IMR-90 (cell line): Measurements from ENCODE around the gene ADTRP. TPM values are rescaled to one million over a fixed set of nuclear protein-coding genes. Genes with fewer than 3 reads are reported as not detected.

ENCODE experiments used
- ATAC-seq: fragments of 200-7000 bp; cut with Tn5 transposase; 2 replicates; pipeline ENCODE4 v1.9.1; 2020; ENCODE audit warnings: low read depth, mild to moderate bottlenecking, moderate library complexity
- BruUV-seq: library from RNA; stranded (reverse); fragments of 400-500 nt; replicated peaks from 2 replicates; lab custom pipeline; 2021; lab: Mats Ljungman, UMichigan
- CTCF ChIA-PET: fragments of 300-600 bp; formaldehyde crosslinking; extraction: SDS; loops from one replicate; lab custom pipeline; 2021; ENCODE audit warnings: antibody characterized with exemption; lab: Yijun Ruan, JAX
- POLR2A ChIA-PET: fragments of 300-600 bp; sonication (Branson Sonifier 250); formaldehyde crosslinking; loops from one replicate; lab custom pipeline; 2022; ENCODE audit warnings: antibody characterized with exemption; ENCODE audit not compliant: unreplicated experiment; lab: Charles Lee
- DNase-seq: peaks from one replicate; pipeline ENCODE4 v3.0.0; 2013
- H2AFZ ChIP-seq: replicated peaks from 2 replicates; pipeline ENCODE3; 2013; ENCODE audit warnings: low read length, mild to moderate bottlenecking; ENCODE audit not compliant: poor library complexity
- H2AK5ac ChIP-seq: 2 replicates; pipeline ENCODE4 v1.6.1; 2013; ENCODE audit warnings: low read depth, low read length, inconsistent platforms
- H2AK9ac ChIP-seq: replicated peaks from 2 replicates; pipeline ENCODE3; 2013; ENCODE audit warnings: mild to moderate bottlenecking, low read depth, low read length, moderate library complexity; ENCODE audit not compliant: poor library complexity
- H2BK120ac ChIP-seq: 2 replicates; pipeline ENCODE4 v1.6.1; 2013; ENCODE audit warnings: low read depth, low read length, inconsistent platforms
- H2BK15ac ChIP-seq: 3 replicates; pipeline ENCODE4 v1.6.1; 2013; ENCODE audit warnings: low read depth, low read length, inconsistent platforms
- H2BK20ac ChIP-seq: 2 replicates; pipeline ENCODE4 v1.6.1; 2013; ENCODE audit warnings: low read depth, mild to moderate bottlenecking, inconsistent platforms, low read length, moderate library complexity
- H2BK5ac ChIP-seq: 2 replicates; pipeline ENCODE4 v1.6.1; 2013; ENCODE audit warnings: mild to moderate bottlenecking, low read depth, low read length, inconsistent platforms; ENCODE audit not compliant: poor library complexity, severe bottlenecking
- H3K14ac ChIP-seq: replicated peaks from 2 replicates; pipeline ENCODE4 v1.6.1; 2013; ENCODE audit warnings: low read depth, low read length, inconsistent platforms
- H3K18ac ChIP-seq: 2 replicates; pipeline ENCODE4 v1.6.1; 2013; ENCODE audit warnings: low read depth, low read length, control low read depth
- H3K23ac ChIP-seq: 2 replicates; pipeline ENCODE4 v1.6.1; 2013; ENCODE audit warnings: low read depth, low read length, inconsistent platforms
- H3K27ac ChIP-seq: 2 replicates; pipeline ENCODE4 v1.5.1; 2013; ENCODE audit warnings: mild to moderate bottlenecking, control low read depth, low read length; ENCODE audit not compliant: insufficient read depth
- H3K27me3 ChIP-seq: 2 replicates; pipeline ENCODE4 v1.6.1; 2013; ENCODE audit warnings: low read length; ENCODE audit not compliant: control insufficient read depth, insufficient read depth
- H3K36me3 ChIP-seq: 2 replicates; pipeline ENCODE4 v1.6.1; 2013; ENCODE audit warnings: low read length, mixed read lengths; ENCODE audit not compliant: control insufficient read depth, insufficient read depth
- H3K4ac ChIP-seq: 2 replicates; pipeline ENCODE4 v1.6.1; 2013; ENCODE audit warnings: low read depth, low read length, inconsistent platforms
- H3K4me1 ChIP-seq: 2 replicates; pipeline ENCODE4 v1.6.1; 2013; ENCODE audit warnings: low read length, mixed read lengths; ENCODE audit not compliant: control insufficient read depth, insufficient read depth
- H3K4me2 ChIP-seq: 2 replicates; pipeline ENCODE4 v1.6.1; 2013; ENCODE audit warnings: low read depth, mild to moderate bottlenecking, control low read depth, low read length, moderate library complexity
- H3K4me3 ChIP-seq: 2 replicates; pipeline ENCODE4 v1.5.1; 2013; ENCODE audit warnings: low read depth, mild to moderate bottlenecking, control low read depth, low read length, moderate library complexity; ENCODE audit not compliant: insufficient read depth
- H3K56ac ChIP-seq: 2 replicates; pipeline ENCODE4 v1.6.1; 2013; ENCODE audit warnings: low read length, inconsistent platforms; ENCODE audit not compliant: insufficient read depth; ENCODE audit errors: extremely low read depth
- H3K79me1 ChIP-seq, 2 experiments: 2 replicates each; pipeline ENCODE4 v1.6.1; 2013; ENCODE audit warnings: low read length in 2 of 2, inconsistent platforms in 1 of 2, low read depth in 1 of 2
- H3K9ac ChIP-seq: 2 replicates; pipeline ENCODE4 v1.6.1; 2013; ENCODE audit warnings: low read depth, low read length, control low read depth
- H3K9me1 ChIP-seq: 2 replicates; pipeline ENCODE4 v1.6.1; 2013; ENCODE audit warnings: low read length, inconsistent platforms; ENCODE audit not compliant: insufficient read depth
- H3K9me3 ChIP-seq: 2 replicates; pipeline ENCODE4 v1.6.1; 2013; ENCODE audit warnings: low read length; ENCODE audit not compliant: control insufficient read depth, insufficient read depth
- H4K20me1 ChIP-seq: 2 replicates; pipeline ENCODE4 v1.6.1; 2013; ENCODE audit warnings: low read length, inconsistent platforms; ENCODE audit not compliant: insufficient read depth
- H4K5ac ChIP-seq: 2 replicates; pipeline ENCODE4 v1.6.1; 2013; ENCODE audit warnings: mild to moderate bottlenecking, low read depth, low read length, control low read depth
- H4K8ac ChIP-seq, 2 experiments: 2 replicates each; pipeline ENCODE4 v1.6.1; 2013; ENCODE audit warnings: low read depth in 2 of 2, low read length in 2 of 2, control low read depth in 1 of 2, inconsistent platforms in 1 of 2
- H4K91ac ChIP-seq: 2 replicates; pipeline ENCODE4 v1.6.1; 2013; ENCODE audit warnings: low read depth, low read length, inconsistent platforms; ENCODE audit not compliant: insufficient read depth
- ELK1 ChIP-seq: fragments of 150-350 bp; IDR thresholded peaks from 2 replicates; pipeline ENCODE4 v1.6.1; 2016; ENCODE audit warnings: low read depth, mild to moderate bottlenecking, low read length, moderate library complexity, borderline replicate concordance
- MAZ ChIP-seq: IDR thresholded peaks from 2 replicates; pipeline ENCODE4 v1.6.1; 2012; ENCODE audit warnings: low read depth, mild to moderate bottlenecking, low read length, improper control_type of control experiment, moderate library complexity, borderline replicate concordance
- NFE2L2 ChIP-seq: fragments of 150-350 bp; IDR thresholded peaks from 2 replicates; pipeline ENCODE4 v1.6.1; 2016; ENCODE audit warnings: low read depth, mild to moderate bottlenecking, low read length
- RAD21 ChIP-seq: IDR thresholded peaks from 2 replicates; pipeline ENCODE4 v1.6.1; 2012; ENCODE audit warnings: low read length, improper control_type of control experiment
- USF2 ChIP-seq: fragments of 150-350 bp; IDR thresholded peaks from 2 replicates; pipeline ENCODE4 v1.6.1; 2017; ENCODE audit warnings: mild to moderate bottlenecking, antibody characterized with exemption, low read length, low read depth
- WGBS, 2 experiments: methylation state at CpG; one replicate each; pipeline versions ENCODE4 v1.1.5 to v1.1.7; 2013; ENCODE audit warnings: missing lambda C conversion rate in 2 of 2; ENCODE audit not compliant: insufficient read length in 1 of 2; ENCODE audit errors: extremely low coverage in 2 of 2; 5-methylcytosine and 5-hydroxymethylcytosine counted together
- dilution Hi-C: fragments of 300-500 bp; cut with HindIII; formaldehyde crosslinking; loops from one replicate; pipeline ENCODE4 v1.14.3; 2018; ENCODE audit warnings: low sequenced_read_pairs; ENCODE audit not compliant: unreplicated experiment
- in situ Hi-C: fragments of 300-500 bp; cut with MboI; formaldehyde crosslinking; loops from 3 replicates; pipeline ENCODE4 v1.14.3; 2019; ENCODE audit warnings: low sequenced_read_pairs, inconsistent platforms, mixed read lengths
- intact Hi-C: fragments of 100-400 bp; cut with micrococcal nuclease; formaldehyde crosslinking; loops from 2 replicates; pipeline ENCODE4 v1.10.0; 2022
- polyA plus RNA-seq, 3 experiments: library from polyadenylated mRNA; depleted of rRNA; stranded (reverse); fragments of >200 nt; gene quantifications; 2 replicates each; pipeline ENCODE4 v1.2.3, GENCODE V29; 2012; ENCODE audit warnings: low replicate concordance in 1 of 3
- total RNA-seq: library from RNA; depleted of rRNA; stranded (reverse); fragments of >200 nt; gene quantifications from 2 replicates; pipeline ENCODE4 v1.2.3, GENCODE V29; 2012

The ADTRP gene
- total and polyA plus RNA-seq, 2 of the 4 experiments (the other 2 are of a cell fraction), result 0.50 to 0.72 TPM

- H3K27ac ChIP-seq, result no peak overlapping the region
- peaks cover 1% of the 10 kb centered on the region; the same call in 1 of the 2 replicates for H3K4me1 ChIP-seq
- H2BK120ac ChIP-seq, result no peak overlapping the region
- H4K20me1 ChIP-seq, result no peaks in the 10 kb centered on the region
- H3K27me3 ChIP-seq, result no peaks in the 10 kb centered on the region
- no peak overlapping the region for H2BK20ac ChIP-seq
- H3K56ac ChIP-seq, result no peak overlapping the region
- no peak overlapping the region for H4K5ac ChIP-seq
- no TSS peak for BruUV-seq
- H3K36me3 ChIP-seq, result no peaks in the 10 kb centered on the region
- H3K23ac ChIP-seq, result no peak overlapping the region
- DNase-seq (no peak), ATAC-seq (no peak)
- no peak overlapping the region for H3K14ac ChIP-seq
- no CpG with 5 or more reads among the region's 1 CpG for WGBS, 2 experiments
- no peak overlapping the region for H3K18ac ChIP-seq
- H3K9ac ChIP-seq, result no peak overlapping the region
- no peak overlapping the region; the same call in 1 of the 2 replicates for H2AK5ac ChIP-seq
- no peak overlapping the region for H4K8ac ChIP-seq
- no peaks in the 10 kb centered on the region for H3K9me3 ChIP-seq
- no peak overlapping the region for H2AFZ ChIP-seq
- dilution Hi-C loops, result no loop called here
- intact Hi-C loops, result no loop called here
- no peak for TF ChIP-seq MAZ
- TF ChIP-seq RAD21, result no peak
- TF ChIP-seq ELK1, result no peak
- TF ChIP-seq USF2, result no peak
- TF ChIP-seq NFE2L2, result no peak
- no peak overlapping the region for H4K91ac ChIP-seq
- no peak overlapping the region for H2BK5ac ChIP-seq
- no peaks in the 10 kb centered on the region for H3K79me1 ChIP-seq
- POLR2A ChIA-PET, result no interaction called here
- H3K9me1 ChIP-seq, result no peaks in the 10 kb centered on the region; the same call in 1 of the 2 replicates
- CTCF ChIA-PET, result no interaction called here
- in situ Hi-C loops, result no loop called here
- H3K4me2 ChIP-seq, result no peak overlapping the region
- H2AK9ac ChIP-seq, result no peak overlapping the region
- H3K4me3 ChIP-seq, result no peak overlapping the region
- no peak overlapping the region for H2BK15ac ChIP-seq
- H3K4ac ChIP-seq, result no peak overlapping the region
Measured at GRCh38 chr6:11798096-11798495, 19.5 kb upstream of the ADTRP start.
